Measurements from ENCODE around the gene MRPL42. TPM values are rescaled to one million over a fixed set of nuclear protein-coding genes. Genes with fewer than 3 reads are reported as not detected.
A peak's percentile ranks its signal among the peaks of the same experiment; 100 is the strongest.

MRPL42 gene
- total RNA-seq, 1 experiment from 2014 or later: 131 TPM

DNA sequence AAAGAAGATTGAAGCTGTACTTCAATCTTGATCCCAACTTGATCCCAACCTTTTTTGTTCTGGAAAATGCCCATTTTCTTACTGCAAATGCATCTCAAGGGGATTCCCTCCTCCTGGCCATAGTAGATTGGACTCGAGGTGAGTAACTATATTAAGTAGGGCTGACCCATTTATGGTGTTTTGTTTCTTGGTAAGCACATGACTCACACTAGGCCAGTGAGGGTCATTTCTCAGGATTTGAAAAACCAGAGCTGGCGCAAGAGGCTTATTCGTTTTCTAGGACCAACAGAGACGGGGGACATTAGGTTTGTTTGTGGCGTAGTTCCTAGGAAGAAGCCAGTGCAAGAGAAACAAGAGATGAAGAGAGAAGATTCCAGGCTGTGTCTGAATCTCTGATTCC is 51.4 kb downstream of the MRPL42 start:
- Histone ChIP-seq H3K4me3 (no peak overlapping the region), H3K27me3 (no peaks in the 10 kb centered on the region), H3K36me3 (no peaks in the 10 kb centered on the region; the same call in 1 of the 2 replicates), H3K9me3 (no peaks in the 10 kb centered on the region)
- DNase-seq: no peak

DNA sequence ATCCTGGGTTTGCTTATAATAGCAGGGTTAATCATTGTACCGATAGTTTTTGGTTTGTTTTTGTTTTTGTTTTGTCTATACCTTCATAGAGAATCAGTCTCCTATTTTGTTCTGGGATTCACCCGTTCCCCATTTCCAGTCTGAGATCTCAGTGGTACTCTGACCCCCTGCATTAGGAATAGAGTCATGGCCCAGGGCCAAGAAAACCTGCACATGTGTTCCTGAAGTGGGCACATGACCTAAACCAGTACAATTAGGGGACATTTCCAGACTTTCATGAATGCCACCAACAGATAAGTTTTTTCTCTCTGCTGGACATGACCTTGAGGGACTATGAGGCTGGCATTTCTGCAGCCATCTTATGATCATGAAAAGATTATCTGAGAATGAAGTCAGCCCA is 52.5 kb downstream of the MRPL42 start:
- no peak overlapping the region for H3K4me3 ChIP-seq
- no peaks in the 10 kb centered on the region; the same call in 1 of the 2 replicates for H3K36me3 ChIP-seq
- DNase-seq: no peak
- no peaks in the 10 kb centered on the region for H3K9me3 ChIP-seq
- H3K27me3 ChIP-seq: no peaks in the 10 kb centered on the region

- Histone ChIP-seq H3K9me3 (no peaks in the 10 kb centered on the region), H3K27me3 (no peaks in the 10 kb centered on the region), H3K4me3 (no peak overlapping the region), H3K36me3 (no peaks in the 10 kb centered on the region; the same call in 1 of the 2 replicates)
- no peak for DNase-seq
Measured at GRCh38 chr12:93520454-93520853, 53.1 kb downstream of the MRPL42 start.

DNA sequence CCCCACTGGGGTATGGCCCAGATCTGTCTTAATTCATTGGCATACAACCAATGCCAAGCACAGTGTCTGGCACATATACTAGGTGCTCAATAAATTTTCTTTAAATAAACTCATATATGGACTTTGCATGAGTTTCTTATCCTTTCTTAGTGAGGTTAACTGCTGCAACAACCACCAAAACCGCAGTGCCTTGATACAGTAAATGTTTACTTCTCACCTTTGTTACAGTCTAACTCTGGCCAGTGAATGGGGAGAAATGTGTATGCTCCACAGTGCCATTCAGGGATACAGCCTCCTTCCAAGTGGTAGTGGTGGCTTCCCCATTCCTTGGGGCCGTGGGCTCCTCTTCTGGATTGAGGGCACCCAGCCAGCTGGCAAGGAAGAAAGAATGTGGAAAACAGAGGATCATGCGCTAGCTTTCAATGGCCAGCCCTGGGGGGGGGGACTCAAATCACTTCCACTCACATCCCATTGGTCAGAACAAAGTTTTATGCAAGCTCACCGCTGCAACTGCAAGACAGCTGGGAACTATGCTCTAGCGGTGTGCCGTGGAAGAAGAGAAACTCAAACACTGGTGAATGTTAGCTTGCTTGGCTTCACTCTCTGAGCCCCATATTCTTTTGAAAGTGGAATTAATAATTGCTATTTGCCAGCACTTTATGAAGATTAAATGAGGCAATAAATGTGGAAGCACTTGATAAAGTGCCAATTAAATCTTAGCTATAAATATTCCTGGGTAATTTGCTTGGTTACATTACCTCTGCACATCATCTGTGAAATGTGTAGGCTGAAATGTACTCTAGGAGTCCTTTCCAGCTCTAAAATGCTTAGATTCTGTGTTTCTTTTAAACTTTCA is 54.1 kb downstream of the MRPL42 start:
- DNase-seq: peak; percentile 8
- Histone ChIP-seq H3K36me3 (no peaks in the 10 kb centered on the region), H3K9me3 (no peaks in the 10 kb centered on the region), H3K27me3 (no peaks in the 10 kb centered on the region), H3K4me3 (no peak overlapping the region)

DNA sequence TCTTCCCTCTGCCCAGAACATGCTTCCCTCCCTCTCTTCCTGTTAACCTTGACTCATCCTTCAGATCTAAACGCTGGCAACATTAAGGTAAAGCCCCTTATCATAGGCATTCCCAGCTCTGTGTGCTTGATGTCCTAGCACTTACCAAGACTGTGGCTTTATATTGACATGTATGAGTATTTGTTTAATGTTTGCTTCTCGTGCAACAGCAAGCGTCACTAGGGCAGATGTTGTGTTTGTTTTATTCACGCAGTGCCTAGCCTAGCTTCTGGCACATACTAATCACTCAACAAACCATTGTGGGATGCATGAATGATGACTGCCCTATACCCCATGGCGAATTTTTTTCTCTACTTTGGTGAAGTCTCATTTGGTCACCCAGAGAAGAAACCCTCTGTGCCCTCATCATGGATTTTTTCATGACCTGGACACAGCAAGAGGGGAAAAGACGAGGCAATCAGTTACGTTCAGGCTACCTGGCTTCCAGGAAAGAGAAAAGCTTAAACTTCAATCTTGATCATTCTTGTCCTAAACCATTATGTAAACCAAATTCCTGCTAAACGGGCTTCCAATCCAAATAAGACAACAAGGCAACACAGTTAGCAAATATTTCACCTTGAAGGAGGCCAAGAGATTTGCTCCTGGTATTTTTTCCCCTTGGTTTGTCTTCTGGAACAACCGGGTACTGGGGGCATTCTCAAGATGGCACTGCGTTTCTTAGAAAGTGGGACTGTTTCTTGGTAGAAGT is 57.2 kb downstream of the MRPL42 start:
- no peak overlapping the region for H3K4me3 ChIP-seq
- no peak for DNase-seq
- H3K9me3 ChIP-seq: no peaks in the 10 kb centered on the region
- H3K27me3 ChIP-seq: no peaks in the 10 kb centered on the region
- no peaks in the 10 kb centered on the region for H3K36me3 ChIP-seq

GRCh38 chr12:93526786-93527428 is 59.6 kb downstream of the MRPL42 start:
- no peaks in the 10 kb centered on the region for H3K27me3 ChIP-seq
- peak; percentile 60 for DNase-seq
- no peaks in the 10 kb centered on the region for H3K9me3 ChIP-seq
- H3K4me3 ChIP-seq: no peak overlapping the region
- H3K36me3 ChIP-seq: no peaks in the 10 kb centered on the region

GRCh38 chr12:93530358-93530757 is 63.0 kb downstream of the MRPL42 start:
- no peak for DNase-seq
- no peaks in the 10 kb centered on the region for H3K9me3 ChIP-seq
- no peaks in the 10 kb centered on the region for H3K27me3 ChIP-seq
- no peaks in the 10 kb centered on the region for H3K36me3 ChIP-seq
- no peak overlapping the region for H3K4me3 ChIP-seq

DNA sequence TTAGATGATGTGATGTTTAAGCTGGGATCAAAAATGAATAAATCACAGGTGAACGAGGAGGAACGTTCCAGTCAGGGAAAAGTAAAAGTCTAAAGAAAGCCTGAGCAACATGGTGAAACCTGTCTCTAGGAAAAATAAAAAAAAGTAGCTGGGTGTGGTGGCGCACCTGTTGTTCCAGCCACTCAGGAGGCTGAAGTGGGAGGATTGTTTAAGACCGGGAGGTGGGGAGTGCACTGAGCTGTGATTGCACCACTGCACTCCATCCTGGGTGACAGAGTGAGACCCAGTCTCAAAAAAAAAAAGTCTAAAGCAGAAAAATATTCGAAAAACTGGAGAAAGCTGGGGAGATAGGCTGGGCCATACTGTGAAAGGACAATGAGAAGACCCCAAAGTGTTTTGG is 66.0 kb downstream of the MRPL42 start:
- Histone ChIP-seq H3K4me3 (no peak overlapping the region), H3K9me3 (no peaks in the 10 kb centered on the region), H3K36me3 (no peaks in the 10 kb centered on the region), H3K27me3 (no peaks in the 10 kb centered on the region)
- DNase-seq: no peak

GRCh38 chr12:93536111-93536765 is 68.9 kb downstream of the MRPL42 start:
- Histone ChIP-seq H3K4me3 (no peak overlapping the region), H3K9me3 (no peaks in the 10 kb centered on the region)
- DNase-seq: no peak

DNA sequence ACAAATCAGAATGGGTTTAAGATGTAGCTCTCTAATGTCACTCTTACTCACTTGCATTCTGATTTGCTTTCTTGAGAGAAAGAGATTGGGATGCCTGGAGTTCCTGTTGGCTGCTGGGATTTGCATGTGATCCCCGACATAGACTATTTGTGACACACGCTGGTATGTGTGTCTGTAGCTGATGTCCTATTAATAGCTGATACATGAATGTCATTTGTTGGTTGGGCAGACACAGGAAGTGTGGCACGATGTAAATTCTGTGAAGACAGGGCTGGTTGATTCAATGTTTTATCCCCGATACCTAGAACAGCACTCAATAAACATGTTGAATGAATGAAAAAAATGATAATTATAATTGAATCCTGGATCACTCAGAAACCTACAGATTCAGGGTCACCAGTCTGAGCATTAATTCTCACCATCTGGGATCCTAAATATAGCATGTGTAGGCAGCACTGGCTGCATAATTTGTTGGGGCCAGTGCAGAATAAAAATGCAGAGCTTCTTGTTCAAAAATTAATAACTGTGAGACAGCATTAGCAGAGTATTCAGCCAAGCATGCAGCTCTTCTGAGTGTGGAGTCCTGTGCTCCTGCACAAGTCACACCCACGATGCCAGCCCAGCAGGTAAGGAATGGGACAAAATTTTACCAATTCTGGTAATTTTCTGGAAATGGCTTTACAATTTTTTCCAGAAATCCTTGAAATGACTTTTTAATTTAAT is 69.6 kb downstream of the MRPL42 start:
- H3K9me3 ChIP-seq: no peaks in the 10 kb centered on the region
- H3K27me3 ChIP-seq: no peaks in the 10 kb centered on the region
- no peak overlapping the region for H3K4me3 ChIP-seq
- H3K36me3 ChIP-seq: no peaks in the 10 kb centered on the region
- no peak for DNase-seq

More at GRCh38 chr12:93536111-93536765, 68.9 kb downstream of the MRPL42 start:
- Histone ChIP-seq H3K27me3 (no peaks in the 10 kb centered on the region), H3K36me3 (no peaks in the 10 kb centered on the region)

DNA sequence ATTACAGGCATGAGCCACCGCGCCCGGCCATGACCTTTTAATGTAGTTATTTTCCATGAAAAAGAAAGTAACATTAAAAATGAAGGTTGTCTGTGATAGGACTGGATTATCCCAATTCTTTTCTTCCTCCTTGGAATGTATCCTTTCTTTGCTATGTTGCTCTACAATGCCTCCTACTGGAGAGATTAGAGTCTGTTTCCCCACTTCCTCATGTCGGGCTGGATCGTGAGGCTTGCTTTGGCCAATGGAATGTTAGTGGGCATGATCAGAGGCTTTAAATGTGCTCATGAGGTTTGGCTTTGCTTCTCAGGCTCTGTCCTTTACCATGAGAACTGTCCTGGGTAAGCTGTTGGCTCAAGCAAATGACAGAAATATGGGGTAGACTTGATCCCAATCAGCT is 70.5 kb downstream of the MRPL42 start:
- Histone ChIP-seq H3K36me3 (no peaks in the 10 kb centered on the region), H3K9me3 (no peaks in the 10 kb centered on the region), H3K4me3 (no peak overlapping the region), H3K27me3 (no peaks in the 10 kb centered on the region)
- no peak for DNase-seq

DNA sequence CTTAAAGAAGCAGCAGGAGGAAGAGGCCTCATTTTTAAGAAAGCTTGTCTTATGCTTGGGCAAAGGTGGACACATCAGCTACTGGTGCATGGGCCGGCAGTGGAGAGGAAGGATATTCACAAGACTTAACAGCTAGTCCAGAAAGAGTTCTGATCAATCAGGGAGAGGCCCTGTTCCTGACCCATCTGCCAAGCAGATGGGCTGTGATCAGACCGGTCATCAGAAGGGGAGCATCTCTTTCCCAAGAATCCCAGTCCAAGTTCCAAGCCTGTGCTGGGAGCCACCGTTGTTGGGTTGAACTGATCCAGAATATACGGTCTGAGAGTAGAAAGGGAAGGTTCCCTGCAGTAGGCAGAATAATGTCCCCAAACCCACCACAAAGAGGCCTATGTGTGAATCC is 72.5 kb downstream of the MRPL42 start:
- no peaks in the 10 kb centered on the region for H3K27me3 ChIP-seq
- no peak for DNase-seq
- no peaks in the 10 kb centered on the region for H3K9me3 ChIP-seq
- no peak overlapping the region for H3K4me3 ChIP-seq
- H3K36me3 ChIP-seq: peaks cover 5% of the 10 kb centered on the region; the same call in 1 of the 2 replicates

- no peaks in the 10 kb centered on the region for H3K9me3 ChIP-seq
- no peaks in the 10 kb centered on the region for H3K27me3 ChIP-seq
- DNase-seq: no peak
- peaks cover 5% of the 10 kb centered on the region; the same call in 1 of the 2 replicates for H3K36me3 ChIP-seq
- no peak overlapping the region for H3K4me3 ChIP-seq
Measured at GRCh38 chr12:93540466-93540865, 73.2 kb downstream of the MRPL42 start.

GRCh38 chr12:93541578-93542225 is 74.4 kb downstream of the MRPL42 start:
- Histone ChIP-seq H3K36me3 (peaks cover 5% of the 10 kb centered on the region; the same call in 1 of the 2 replicates), H3K4me3 (no peak overlapping the region), H3K27me3 (no peaks in the 10 kb centered on the region), H3K9me3 (no peaks in the 10 kb centered on the region)
- no peak for DNase-seq

DNA sequence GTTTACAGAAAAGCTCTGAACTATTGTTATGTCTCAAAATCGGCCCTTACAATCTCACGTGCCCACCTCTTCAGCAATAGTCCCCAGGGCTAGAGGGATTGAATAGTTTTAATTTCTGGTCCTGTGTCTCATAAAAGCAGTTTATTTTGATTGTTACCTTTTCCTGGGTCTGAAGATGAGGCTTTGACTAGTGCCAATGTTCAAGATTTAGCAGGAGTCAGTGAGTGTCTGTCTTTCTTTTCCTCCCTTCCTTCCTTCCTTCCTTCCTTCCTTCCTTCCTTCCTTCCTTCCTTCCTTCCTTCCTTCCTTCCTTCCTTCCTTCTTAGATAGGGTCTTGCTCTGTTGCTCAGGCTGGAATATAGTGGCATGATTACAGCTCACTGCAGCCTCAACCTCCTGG is 80.5 kb downstream of the MRPL42 start:
- H3K36me3 ChIP-seq: peaks cover 5% of the 10 kb centered on the region; the same call in 1 of the 2 replicates
- H3K4me3 ChIP-seq: no peak overlapping the region
- H3K9me3 ChIP-seq: no peaks in the 10 kb centered on the region
- no peak for DNase-seq
- no peaks in the 10 kb centered on the region for H3K27me3 ChIP-seq

DNA sequence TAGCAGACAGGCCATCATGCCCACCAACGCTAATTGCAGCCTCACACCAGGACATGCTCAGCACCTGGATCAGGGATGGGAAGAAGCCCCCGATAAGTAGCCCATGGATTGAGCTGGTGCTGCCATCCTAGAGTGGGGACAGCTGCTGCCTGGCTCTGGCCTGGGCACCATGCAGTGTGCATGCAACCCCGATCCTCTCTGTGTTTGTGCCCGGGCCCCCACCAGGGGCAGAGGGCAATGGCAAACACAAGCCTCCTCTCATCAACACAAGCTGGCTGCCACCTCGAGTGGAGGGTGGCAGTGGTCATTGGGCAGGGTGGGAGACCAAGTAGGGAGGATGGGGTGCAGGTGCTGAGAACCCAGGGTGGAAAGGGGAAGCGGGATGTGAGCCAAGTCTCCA is 81.9 kb downstream of the MRPL42 start:
- DNase-seq: no peak
- H3K27me3 ChIP-seq: no peaks in the 10 kb centered on the region
- no peaks in the 10 kb centered on the region for H3K9me3 ChIP-seq
- no peaks in the 10 kb centered on the region for H3K36me3 ChIP-seq
- H3K4me3 ChIP-seq: no peak overlapping the region
